H9 (cell line): Measurements from ENCODE around the gene FCRL5. TPM values are rescaled to one million over a fixed set of nuclear protein-coding genes. Genes with fewer than 3 reads are reported as not detected.

Experiments used
- DNase-seq: peaks from one replicate; pipeline ENCODE4 v3.0.0-alpha.2; 2017
- H2AFZ ChIP-seq: one replicate; pipeline ENCODE4 v1.6.1; 2013; ENCODE audit warnings: mild to moderate bottlenecking, low read length, control low read depth, moderate library complexity
- H2AK5ac ChIP-seq: 2 replicates; pipeline ENCODE4 v1.6.1; 2013; ENCODE audit warnings: low read length, control low read depth, mixed read lengths; ENCODE audit not compliant: insufficient read length
- H2BK120ac ChIP-seq: one replicate; pipeline ENCODE4 v1.6.1; 2013; ENCODE audit warnings: low read depth, mild to moderate bottlenecking, low read length, control low read depth, inconsistent platforms; ENCODE audit not compliant: poor library complexity, severe bottlenecking
- H2BK12ac ChIP-seq: 2 replicates; pipeline ENCODE4 v1.6.1; 2013; ENCODE audit warnings: low read length, control low read depth, mixed read lengths, low read depth; ENCODE audit not compliant: insufficient read length
- H2BK15ac ChIP-seq: 2 replicates; pipeline ENCODE4 v1.6.1; 2013; ENCODE audit warnings: low read depth, low read length, control low read depth
- H2BK20ac ChIP-seq: one replicate; pipeline ENCODE4 v1.6.1; 2013; ENCODE audit warnings: low read depth, mild to moderate bottlenecking, low read length, control low read depth, inconsistent platforms; ENCODE audit not compliant: poor library complexity, severe bottlenecking
- H2BK5ac ChIP-seq: 2 replicates; pipeline ENCODE4 v1.6.1; 2013; ENCODE audit warnings: low read length, control low read depth, mixed read lengths; ENCODE audit not compliant: insufficient read length
- H3K14ac ChIP-seq: 2 replicates; pipeline ENCODE4 v1.6.1; 2013; ENCODE audit warnings: low read length, control low read depth; ENCODE audit not compliant: insufficient read depth
- H3K18ac ChIP-seq: 2 replicates; pipeline ENCODE4 v1.6.1; 2013; ENCODE audit warnings: low read depth, mild to moderate bottlenecking, mixed read lengths, low read length, control low read depth; ENCODE audit not compliant: insufficient read length
- H3K23ac ChIP-seq: 2 replicates; pipeline ENCODE4 v1.6.1; 2013; ENCODE audit warnings: low read length, control low read depth, mixed read lengths, low read depth; ENCODE audit not compliant: insufficient read length
- H3K23me2 ChIP-seq: 2 replicates; pipeline ENCODE4 v1.6.1; 2013; ENCODE audit warnings: low read depth, mild to moderate bottlenecking, mixed read lengths, low read length, control low read depth; ENCODE audit not compliant: insufficient read length, poor library complexity, severe bottlenecking
- H3K27ac ChIP-seq: 2 replicates; pipeline ENCODE4 v1.5.1; 2013; ENCODE audit warnings: low read length, control low read depth, mixed read lengths, low read depth; ENCODE audit not compliant: insufficient read length
- H3K27me3 ChIP-seq: 2 replicates; pipeline ENCODE4 v1.6.1; 2013; ENCODE audit warnings: low read length, control low read depth, inconsistent platforms; ENCODE audit not compliant: insufficient read depth
- H3K4ac ChIP-seq: 2 replicates; pipeline ENCODE4 v1.6.1; 2013; ENCODE audit warnings: low read depth, mild to moderate bottlenecking, control low read depth, inconsistent platforms, low read length, moderate library complexity
- H3K4me1 ChIP-seq: 2 replicates; pipeline ENCODE4 v1.6.1; 2013; ENCODE audit warnings: low read length, control low read depth, inconsistent platforms; ENCODE audit not compliant: insufficient read depth
- H3K4me2 ChIP-seq: 2 replicates; pipeline ENCODE4 v1.6.1; 2013; ENCODE audit warnings: low read length, control low read depth, mixed read lengths; ENCODE audit not compliant: insufficient read length, insufficient read depth
- H3K56ac ChIP-seq: 2 replicates; pipeline ENCODE4 v1.6.1; 2013; ENCODE audit warnings: low read depth, mild to moderate bottlenecking, mixed read lengths, low read length, control low read depth; ENCODE audit not compliant: insufficient read length
- H3K79me1 ChIP-seq: 2 replicates; pipeline ENCODE4 v1.6.1; 2013; ENCODE audit warnings: low read depth, mild to moderate bottlenecking, moderate library complexity, low read length, control low read depth, inconsistent platforms; ENCODE audit not compliant: insufficient read depth, poor library complexity, severe bottlenecking
- H3K79me2 ChIP-seq: 2 replicates; pipeline ENCODE4 v1.6.1; 2013; ENCODE audit warnings: low read length, control low read depth, inconsistent platforms; ENCODE audit not compliant: insufficient read depth
- H3K9ac ChIP-seq: 2 replicates; pipeline ENCODE4 v1.6.1; 2013; ENCODE audit warnings: low read length, control low read depth, mixed read lengths; ENCODE audit not compliant: insufficient read length; ENCODE audit errors: extremely low read depth
- H3K9me3 ChIP-seq: one replicate; pipeline ENCODE4 v1.6.1; 2013; ENCODE audit warnings: low read depth, low read length, inconsistent platforms; ENCODE audit not compliant: control insufficient read depth
- H3T11ph ChIP-seq: one replicate; pipeline ENCODE4 v1.6.1; 2013; ENCODE audit warnings: mild to moderate bottlenecking, low read length, control low read depth, inconsistent platforms
- H4K20me1 ChIP-seq: one replicate; pipeline ENCODE4 v1.6.1; 2013; ENCODE audit not compliant: control insufficient read depth, insufficient read length, insufficient read depth
- H4K5ac ChIP-seq: 2 replicates; pipeline ENCODE4 v1.6.1; 2013; ENCODE audit warnings: low read depth, mild to moderate bottlenecking, mixed read lengths, low read length, control low read depth; ENCODE audit not compliant: insufficient read length
- H4K8ac ChIP-seq: replicated peaks from 2 replicates; pipeline ENCODE4 v1.6.1; 2013; ENCODE audit warnings: low read length, control low read depth, mixed read lengths, low read depth; ENCODE audit not compliant: insufficient read length
- H4K91ac ChIP-seq: 2 replicates; pipeline ENCODE4 v1.6.1; 2013; ENCODE audit warnings: low read depth, mild to moderate bottlenecking, moderate library complexity, mixed read lengths, low read length, control low read depth; ENCODE audit not compliant: insufficient read length
- H3K27ac Mint-ChIP-seq, 3 experiments: 2 replicates in 2 of 3; 3 replicates in 1 of 3; pipeline ENCODE4 v1.8.0; 2020 to 2021; ENCODE audit warnings: mixed read lengths in 3 of 3, mild to moderate bottlenecking in 1 of 3, moderate library complexity in 1 of 3
- H3K27me3 Mint-ChIP-seq: 2 replicates; pipeline ENCODE4 v1.8.0; 2021; ENCODE audit warnings: low read depth, mild to moderate bottlenecking, moderate library complexity, mixed read lengths
- H3K36me3 Mint-ChIP-seq, 3 experiments: 2 replicates in 2 of 3; 3 replicates in 1 of 3; pipeline ENCODE4 v1.8.0; 2020 to 2021; ENCODE audit warnings: low read depth in 3 of 3, mixed read lengths in 3 of 3; ENCODE audit not compliant: insufficient read depth in 1 of 3
- H3K4me1 Mint-ChIP-seq, 2 experiments: 2 replicates each; pipeline ENCODE4 v1.8.0; 2020; ENCODE audit warnings: mixed read lengths in 2 of 2
- H3K4me3 Mint-ChIP-seq, 2 experiments: 2 replicates in 1 of 2; 3 replicates in 1 of 2; pipeline ENCODE4 v1.8.0; 2020 to 2021; ENCODE audit warnings: mild to moderate bottlenecking in 2 of 2, mixed read lengths in 2 of 2, moderate library complexity in 1 of 2
- H3K9me3 Mint-ChIP-seq, 2 experiments: 2 replicates in 1 of 2; 3 replicates in 1 of 2; pipeline ENCODE4 v1.8.0; 2020; ENCODE audit warnings: mild to moderate bottlenecking in 2 of 2, mixed read lengths in 2 of 2, moderate library complexity in 1 of 2
- CTCF ChIP-seq: fragments of 200-600 bp; sonication (generic); conservative IDR thresholded peaks from 3 replicates; pipeline ENCODE4 v1.8.0; 2021; ENCODE audit warnings: antibody characterized with exemption, mild to moderate bottlenecking
- WGBS: extraction: QIAGEN DNeasy Blood & Tissue Kit; methylation state at CpG from one replicate; pipeline ENCODE4 v1.1.7; 2013; ENCODE audit warnings: missing lambda C conversion rate, low lambda C conversion rate, mixed read lengths; ENCODE audit not compliant: insufficient read length; ENCODE audit errors: extremely low coverage; 5-methylcytosine and 5-hydroxymethylcytosine counted together
- total RNA-seq: library from RNA; stranded (reverse); gene quantifications from 2 replicates; pipeline ENCODE4 v1.2.1, GENCODE V29; 2021

Gene FCRL5
- total RNA-seq, 1 experiment from 2014 or later, result 0.98 TPM

DNA sequence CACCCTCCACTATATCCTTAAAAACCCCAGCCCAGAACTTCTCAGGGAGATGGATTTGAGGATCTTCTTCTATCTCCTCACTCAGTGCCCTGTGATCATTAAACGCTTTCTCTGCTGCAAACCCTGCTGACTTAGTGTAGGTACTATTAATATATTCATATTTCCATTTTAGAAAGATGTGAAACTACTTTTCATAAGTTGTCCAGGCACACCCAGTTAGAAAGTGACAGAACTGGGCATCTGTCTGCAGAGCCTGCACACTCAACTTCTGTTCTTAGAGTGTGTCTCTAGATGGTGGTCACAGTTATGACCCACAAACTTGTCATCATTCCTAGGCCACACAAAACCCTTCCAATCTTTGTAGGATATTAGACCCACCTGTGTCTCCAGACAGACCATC lies 55.0 kb downstream of the FCRL5 start:
- DNase-seq, result no peak
- H2BK120ac ChIP-seq, result no peak overlapping the region
- H3K18ac ChIP-seq, result no peak overlapping the region
- H3K23ac ChIP-seq, result no peak overlapping the region
- Mint-ChIP-seq H3K27ac (no peak overlapping the region), H3K9me3 (peaks cover 0 to 5% of the 10 kb centered on the region in 2 experiments; a peak in 2 of 5 replicates), H3K27me3 (no peaks in the 10 kb centered on the region; the same call in none of the 2 replicates), H3K4me3 (no peak overlapping the region), H3K4me1 (peaks cover 4 to 6% of the 10 kb centered on the region in 2 experiments), H3K36me3 (no peaks in the 10 kb centered on the region; a peak in 1 of 7 replicates)
- H2BK20ac ChIP-seq, result no peak overlapping the region
- H4K8ac ChIP-seq, result no peak overlapping the region
- TF ChIP-seq CTCF, result no peak
- no peak overlapping the region for H2BK15ac ChIP-seq
- no peak overlapping the region for H2AFZ ChIP-seq
- H4K91ac ChIP-seq, result no peak overlapping the region
- no peak overlapping the region for H3T11ph ChIP-seq
- no CpG with 5 or more reads among the region's 1 CpG for WGBS
- H3K27ac ChIP-seq, result no peak overlapping the region
- H3K27me3 ChIP-seq, result no peaks in the 10 kb centered on the region
- H3K79me1 ChIP-seq, result no peaks in the 10 kb centered on the region
- peaks cover 7% of the 10 kb centered on the region for H3K9me3 ChIP-seq
- no peak overlapping the region for H2AK5ac ChIP-seq
- H4K20me1 ChIP-seq, result no peaks in the 10 kb centered on the region
- no peaks in the 10 kb centered on the region for H3K79me2 ChIP-seq
- no peak overlapping the region for H3K4me2 ChIP-seq
- H2BK12ac ChIP-seq, result no peak overlapping the region
- no peak overlapping the region for H4K5ac ChIP-seq
- H3K4ac ChIP-seq, result no peak overlapping the region
- no peaks in the 10 kb centered on the region for H3K23me2 ChIP-seq
- no peak overlapping the region for H3K9ac ChIP-seq
- H3K14ac ChIP-seq, result no peak overlapping the region
- no peak overlapping the region for H2BK5ac ChIP-seq
- no peaks in the 10 kb centered on the region for H3K4me1 ChIP-seq
- H3K56ac ChIP-seq, result no peak overlapping the region
